Measurements from ENCODE around the gene SPEG. TPM values are rescaled to one million over a fixed set of nuclear protein-coding genes. Genes with fewer than 3 reads are reported as not detected.

Gene SPEG
- total RNA-seq, 2 experiments from 2014 or later = 0.46 TPM; not detected in 1

DNA sequence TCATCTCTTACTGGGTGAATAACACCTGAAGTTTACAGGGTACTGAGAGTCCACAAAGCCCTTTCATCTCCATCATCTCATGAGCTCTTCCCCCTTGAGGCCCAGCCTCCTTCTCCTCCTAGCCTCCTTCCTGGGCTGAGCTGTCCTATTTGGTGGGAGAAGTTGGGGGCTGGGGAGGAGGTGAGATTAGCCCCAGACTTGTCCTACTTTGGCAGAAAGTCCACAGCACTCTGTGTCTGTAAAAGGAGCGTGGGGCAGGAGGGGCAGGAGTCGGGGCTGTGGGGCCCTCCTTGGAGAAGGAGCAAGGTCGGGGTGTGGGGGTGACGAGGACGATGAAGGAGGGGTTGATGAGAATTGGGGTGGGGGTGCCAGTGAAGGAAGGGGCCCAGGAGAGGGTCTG is 26.4 kb upstream of the SPEG start:
- Histone ChIP-seq H3K9me3 (ENCODE audit: low read length) (no peaks in the 10 kb centered on the region), H3K4me2 (ENCODE audit: low read length) (no peak overlapping the region), H3K36me3 (ENCODE audit: insufficient read depth, low read length) (no peaks in the 10 kb centered on the region), H3K4me3 (ENCODE audit: low read depth, low read length, poor library complexity, severe bottlenecking) (no peak overlapping the region), H3K9me2 (ENCODE audit: insufficient read depth, low read length) (no peaks in the 10 kb centered on the region), H3K27ac (ENCODE audit: low read depth, low read length, poor library complexity, severe bottlenecking) (no peak overlapping the region), H3K4me1 (ENCODE audit: insufficient read depth, low read length, poor library complexity, severe bottlenecking) (no peaks in the 10 kb centered on the region), H4K20me1 (ENCODE audit: insufficient read depth, low read length) (no peaks in the 10 kb centered on the region), H2AFZ (ENCODE audit: low read length) (no peak overlapping the region), H3K79me2 (ENCODE audit: insufficient read depth, low read depth, low read length) (no peaks in the 10 kb centered on the region)
- DNase-seq (ENCODE audit: low spot score) = no peak
- ChIA-PET POLR2A (no interaction called here), CTCF (ENCODE audit: unreplicated experiment) (interaction anchor here (0.6 kb wide), 1 partner anchor 56 kb away, joined by 4 read pairs; no protein-coding TSS in a partner anchor)
- no TSS peak for BruUV-seq (replicated peaks)
- intact Hi-C loops (cut with micrococcal nuclease; ENCODE audit: unreplicated experiment) = no loop called here
- no peak for TF ChIP-seq EZH2phosphoT487 (IDR thresholded peaks at IDR 0.05; ENCODE audit: borderline replicate concordance, low read depth, low read length)
- TF ChIP-seq, protein P1, sequence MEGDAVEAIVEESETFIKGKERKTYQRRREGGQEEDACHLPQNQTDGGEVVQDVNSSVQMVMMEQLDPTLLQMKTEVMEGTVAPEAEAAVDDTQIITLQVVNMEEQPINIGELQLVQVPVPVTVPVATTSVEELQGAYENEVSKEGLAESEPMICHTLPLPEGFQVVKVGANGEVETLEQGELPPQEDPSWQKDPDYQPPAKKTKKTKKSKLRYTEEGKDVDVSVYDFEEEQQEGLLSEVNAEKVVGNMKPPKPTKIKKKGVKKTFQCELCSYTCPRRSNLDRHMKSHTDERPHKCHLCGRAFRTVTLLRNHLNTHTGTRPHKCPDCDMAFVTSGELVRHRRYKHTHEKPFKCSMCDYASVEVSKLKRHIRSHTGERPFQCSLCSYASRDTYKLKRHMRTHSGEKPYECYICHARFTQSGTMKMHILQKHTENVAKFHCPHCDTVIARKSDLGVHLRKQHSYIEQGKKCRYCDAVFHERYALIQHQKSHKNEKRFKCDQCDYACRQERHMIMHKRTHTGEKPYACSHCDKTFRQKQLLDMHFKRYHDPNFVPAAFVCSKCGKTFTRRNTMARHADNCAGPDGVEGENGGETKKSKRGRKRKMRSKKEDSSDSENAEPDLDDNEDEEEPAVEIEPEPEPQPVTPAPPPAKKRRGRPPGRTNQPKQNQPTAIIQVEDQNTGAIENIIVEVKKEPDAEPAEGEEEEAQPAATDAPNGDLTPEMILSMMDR (conservative IDR thresholded peaks at IDR 0.05; ENCODE audit: low read length) = no peak

- intact Hi-C loops (cut with micrococcal nuclease; ENCODE audit: unreplicated experiment) = no loop called here
- H3K36me3 ChIP-seq (ENCODE audit: insufficient read depth, low read length) = no peaks in the 10 kb centered on the region
- TF ChIP-seq, protein P1 (conservative IDR thresholded peaks at IDR 0.05; ENCODE audit: low read length) = no peak
- TF ChIP-seq EZH2phosphoT487 (IDR thresholded peaks at IDR 0.05; ENCODE audit: borderline replicate concordance, low read depth, low read length) = no peak
- no peak overlapping the region for H3K4me3 ChIP-seq (ENCODE audit: low read depth, low read length, poor library complexity, severe bottlenecking)
- H3K4me2 ChIP-seq (ENCODE audit: low read length) = no peak overlapping the region
- H3K4me1 ChIP-seq (ENCODE audit: insufficient read depth, low read length, poor library complexity, severe bottlenecking) = no peaks in the 10 kb centered on the region
- no peaks in the 10 kb centered on the region for H3K9me2 ChIP-seq (ENCODE audit: insufficient read depth, low read length)
- no TSS peak for BruUV-seq (replicated peaks)
- H3K79me2 ChIP-seq (ENCODE audit: insufficient read depth, low read depth, low read length) = no peaks in the 10 kb centered on the region
- no peak overlapping the region for H3K27ac ChIP-seq (ENCODE audit: low read depth, low read length, poor library complexity, severe bottlenecking)
- H2AFZ ChIP-seq (ENCODE audit: low read length) = no peak overlapping the region
- no peaks in the 10 kb centered on the region for H4K20me1 ChIP-seq (ENCODE audit: insufficient read depth, low read length)
- ChIA-PET POLR2A (no interaction called here), CTCF (ENCODE audit: unreplicated experiment) (no interaction called here)
- DNase-seq (ENCODE audit: low spot score) = no peak
- no peaks in the 10 kb centered on the region for H3K9me3 ChIP-seq (ENCODE audit: low read length)
Measured at GRCh38 chr2:219408631-219409030, 26.0 kb upstream of the SPEG start.

DNA sequence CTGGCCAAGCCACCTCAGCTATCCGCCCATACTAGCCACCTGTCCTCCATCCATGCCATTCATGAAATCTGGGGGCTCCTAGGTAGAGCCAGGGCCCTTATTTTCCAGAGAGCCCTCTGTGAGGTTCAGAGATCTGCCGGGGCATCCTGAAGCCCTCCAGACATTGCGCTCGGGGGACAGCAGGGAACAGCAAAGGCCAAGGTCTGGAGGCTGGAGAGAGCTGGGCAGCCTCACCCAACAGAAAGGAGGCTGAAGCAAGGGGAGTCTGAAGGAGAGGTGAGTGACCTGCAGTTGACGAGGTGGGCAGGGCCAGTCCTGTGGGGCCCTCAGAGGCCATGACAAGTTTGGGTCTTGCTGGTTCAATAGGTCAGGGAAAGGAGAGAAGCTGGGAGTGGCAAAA is 25.0 kb upstream of the SPEG start:
- Histone ChIP-seq H3K4me3 (ENCODE audit: low read depth, low read length, poor library complexity, severe bottlenecking) (no peak overlapping the region), H2AFZ (ENCODE audit: low read length) (no peak overlapping the region), H3K4me1 (ENCODE audit: insufficient read depth, low read length, poor library complexity, severe bottlenecking) (no peaks in the 10 kb centered on the region), H3K27ac (ENCODE audit: low read depth, low read length, poor library complexity, severe bottlenecking) (no peak overlapping the region), H3K9me3 (ENCODE audit: low read length) (no peaks in the 10 kb centered on the region), H4K20me1 (ENCODE audit: insufficient read depth, low read length) (no peaks in the 10 kb centered on the region), H3K79me2 (ENCODE audit: insufficient read depth, low read depth, low read length) (no peaks in the 10 kb centered on the region), H3K9me2 (ENCODE audit: insufficient read depth, low read length) (no peaks in the 10 kb centered on the region), H3K36me3 (ENCODE audit: insufficient read depth, low read length) (no peaks in the 10 kb centered on the region), H3K4me2 (ENCODE audit: low read length) (no peak overlapping the region)
- ChIA-PET CTCF (ENCODE audit: unreplicated experiment) (no interaction called here), POLR2A (no interaction called here)
- TF ChIP-seq EZH2phosphoT487 (IDR thresholded peaks at IDR 0.05; ENCODE audit: borderline replicate concordance, low read depth, low read length) = no peak
- TF ChIP-seq, protein P1 (conservative IDR thresholded peaks at IDR 0.05; ENCODE audit: low read length) = no peak
- no peak for DNase-seq (ENCODE audit: low spot score)
- intact Hi-C loops (cut with micrococcal nuclease; ENCODE audit: unreplicated experiment) = no loop called here
- BruUV-seq (replicated peaks) = no TSS peak
